DOHH2 (cell line): ENCODE measurements around the gene TANC1.

Experiments
- H3F3A ChIP-seq: fragments of 200-600 bp; sonication (generic), shearing (Covaris generic); 2 replicates; pipeline ENCODE4 v1.6.0; 2016; ENCODE audit warnings: antibody characterized with exemption, mild to moderate bottlenecking; ENCODE audit not compliant: control insufficient read depth, insufficient read depth
- H3K27ac ChIP-seq: fragments of 200-600 bp; sonication (generic); 2 replicates; pipeline ENCODE4 v1.5.1; 2014; ENCODE audit warnings: low read depth, mild to moderate bottlenecking, low read length, moderate library complexity
- H3K27me3 ChIP-seq: fragments of 200-600 bp; sonication (generic); 2 replicates; pipeline ENCODE4 v1.6.1; 2014; ENCODE audit warnings: mild to moderate bottlenecking, low read length, mixed read lengths; ENCODE audit not compliant: control insufficient read depth
- H3K36me3 ChIP-seq: fragments of 200-600 bp; sonication (generic); 2 replicates; pipeline ENCODE4 v1.6.1; 2014; ENCODE audit warnings: mild to moderate bottlenecking, low read length, moderate library complexity, mixed read lengths; ENCODE audit not compliant: control insufficient read depth
- H3K4me1 ChIP-seq: fragments of 200-600 bp; sonication (generic); 2 replicates; pipeline ENCODE4 v1.6.1; 2014; ENCODE audit warnings: mild to moderate bottlenecking, low read length, mixed read lengths; ENCODE audit not compliant: control insufficient read depth
- H3K4me2 ChIP-seq: fragments of 200-600 bp; sonication (generic); 2 replicates; pipeline ENCODE4 v1.6.0; 2014; ENCODE audit warnings: mild to moderate bottlenecking, low read length, moderate library complexity
- H3K4me3 ChIP-seq: fragments of 200-600 bp; sonication (generic); 2 replicates; pipeline ENCODE4 v1.5.1; 2014; ENCODE audit warnings: mild to moderate bottlenecking, low read length, mixed read lengths
- H3K79me2 ChIP-seq: fragments of 200-600 bp; sonication (generic); 2 replicates; pipeline ENCODE4 v1.6.1; 2014; ENCODE audit warnings: mild to moderate bottlenecking, low read length, mixed read lengths; ENCODE audit not compliant: control insufficient read depth
- H3K9me2 ChIP-seq: fragments of 200-600 bp; sonication (generic); replicated peaks from 2 replicates; pipeline ENCODE4 v1.6.1; 2014; ENCODE audit warnings: mild to moderate bottlenecking, low read length, mixed read lengths; ENCODE audit not compliant: control insufficient read depth
- H3K9me3 ChIP-seq: fragments of 200-600 bp; sonication (generic); 2 replicates; pipeline ENCODE4 v1.6.1; 2014; ENCODE audit warnings: antibody characterized with exemption, low read length, mixed read lengths; ENCODE audit not compliant: control insufficient read depth, insufficient read depth
- H4K20me1 ChIP-seq: fragments of 200-600 bp; sonication (generic); 2 replicates; pipeline ENCODE4 v1.6.0; 2014; ENCODE audit warnings: low read depth, mild to moderate bottlenecking, antibody characterized with exemption, low read length, moderate library complexity; ENCODE audit not compliant: control insufficient read depth, insufficient read depth
- CTCF ChIP-seq: fragments of 200-600 bp; sonication (generic); IDR thresholded peaks from one replicate; pipeline ENCODE4 v1.5.1; 2014; ENCODE audit warnings: antibody characterized with exemption, mild to moderate bottlenecking, low read depth, low read length; ENCODE audit not compliant: poor library complexity, severe bottlenecking
- EZH2phosphoT487 ChIP-seq: fragments of 200-600 bp; sonication (generic); IDR thresholded peaks from 2 replicates; pipeline ENCODE4 v1.6.1; 2017; ENCODE audit warnings: borderline replicate concordance, mild to moderate bottlenecking, antibody characterized with exemption, low read length, moderate library complexity, mixed read lengths

Gene TANC1

DNA sequence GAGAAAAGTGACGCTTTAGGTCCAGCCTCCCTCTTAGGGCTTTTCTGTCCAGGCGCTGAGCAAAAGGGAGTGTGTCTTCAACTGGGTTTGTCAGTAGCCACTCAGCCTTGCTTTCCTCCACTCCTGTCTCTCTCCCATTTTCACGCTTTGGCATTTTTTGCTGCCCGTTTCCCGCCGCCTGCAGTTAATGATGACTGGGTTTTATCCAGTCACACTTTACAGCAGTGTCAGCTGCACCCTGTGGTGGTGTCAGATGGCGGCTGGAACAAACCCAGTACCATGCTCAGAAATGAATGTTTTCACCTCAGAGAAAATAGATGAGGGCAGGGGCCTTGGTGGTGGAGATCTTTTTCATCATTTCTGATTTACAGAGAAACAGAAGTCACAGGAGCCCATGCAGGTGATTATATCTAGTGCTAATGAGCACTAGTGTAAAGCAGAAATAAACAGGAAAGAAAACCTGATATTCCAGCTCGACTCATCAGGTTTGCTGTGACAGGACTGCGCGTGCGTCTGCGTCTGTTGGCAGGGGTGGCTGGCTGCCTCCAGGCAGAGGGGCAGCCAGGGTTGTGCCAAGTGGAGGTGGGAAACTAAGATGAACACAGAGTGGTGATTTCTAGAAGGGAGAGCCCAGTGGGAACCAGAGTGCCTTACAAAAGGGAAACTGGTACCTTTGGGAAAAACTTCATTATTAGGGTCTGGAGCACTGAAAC is 139.9 kb downstream of the TANC1 start:
- H3K36me3 ChIP-seq: no peaks in the 10 kb centered on the region
- H3K27ac ChIP-seq: no peak overlapping the region
- H3F3A ChIP-seq: no peaks in the 10 kb centered on the region
- H4K20me1 ChIP-seq: no peaks in the 10 kb centered on the region
- no peak overlapping the region for H3K4me2 ChIP-seq
- H3K4me3 ChIP-seq: no peak overlapping the region
- no peaks in the 10 kb centered on the region for H3K4me1 ChIP-seq
- H3K9me2 ChIP-seq: no peaks in the 10 kb centered on the region
- peaks cover 3% of the 10 kb centered on the region for H3K27me3 ChIP-seq
- H3K9me3 ChIP-seq: no peaks in the 10 kb centered on the region
- H3K79me2 ChIP-seq: no peaks in the 10 kb centered on the region
- TF ChIP-seq CTCF (no peak), EZH2phosphoT487 (no peak)

DNA sequence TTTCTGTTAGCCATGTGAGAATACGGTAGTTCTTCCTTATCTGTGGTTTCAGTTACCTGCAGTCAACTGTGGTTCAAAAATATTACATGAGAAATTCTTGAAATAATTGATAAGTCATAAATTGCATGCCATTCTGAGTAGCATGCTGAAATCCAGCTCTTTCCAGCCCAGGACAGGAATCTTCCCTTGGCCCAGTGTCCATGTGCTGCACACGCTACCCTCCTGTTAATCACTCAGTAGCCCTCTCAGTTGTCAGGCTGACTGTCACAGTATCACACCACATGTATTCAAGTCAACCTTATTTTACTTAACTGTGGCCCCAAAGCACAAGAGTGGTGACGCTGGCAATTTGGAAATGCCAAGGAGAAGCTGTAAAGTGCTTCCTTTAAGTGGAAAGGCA is 141.1 kb downstream of the TANC1 start:
- Histone ChIP-seq H3K4me3 (no peak overlapping the region), H3K27me3 (peaks cover 3% of the 10 kb centered on the region), H3K9me2 (no peaks in the 10 kb centered on the region), H3K36me3 (no peaks in the 10 kb centered on the region), H3K4me1 (no peaks in the 10 kb centered on the region), H3K9me3 (no peaks in the 10 kb centered on the region), H3K27ac (no peak overlapping the region), H3K4me2 (no peak overlapping the region), H4K20me1 (no peaks in the 10 kb centered on the region), H3F3A (no peaks in the 10 kb centered on the region), H3K79me2 (no peaks in the 10 kb centered on the region)
- TF ChIP-seq CTCF (no peak), EZH2phosphoT487 (no peak)

DNA sequence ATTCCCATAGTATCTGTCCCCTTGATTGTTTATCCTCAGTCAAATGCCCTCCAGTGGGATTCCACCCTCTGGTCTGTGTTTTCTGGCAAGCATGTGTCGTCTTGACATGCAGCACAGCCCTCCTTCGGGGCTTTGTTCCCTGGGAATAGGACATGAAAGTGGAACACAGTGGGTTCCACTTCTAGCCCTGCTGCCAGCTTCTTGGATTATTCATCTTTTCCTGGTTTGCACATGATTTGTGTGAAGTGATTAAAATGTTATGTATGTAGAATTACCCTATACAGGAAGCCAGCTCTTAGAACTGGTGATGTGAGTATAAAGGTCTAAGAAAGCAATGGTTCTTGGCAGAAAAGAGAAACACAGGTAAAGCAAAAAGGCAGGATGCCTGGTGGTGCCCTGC is 142.3 kb downstream of the TANC1 start:
- no peaks in the 10 kb centered on the region for H3K79me2 ChIP-seq
- no peak overlapping the region for H3K4me2 ChIP-seq
- H3K4me3 ChIP-seq: no peak overlapping the region
- H3K27me3 ChIP-seq: peaks cover 3% of the 10 kb centered on the region
- TF ChIP-seq CTCF: no peak
- TF ChIP-seq EZH2phosphoT487: no peak
- no peaks in the 10 kb centered on the region for H3K4me1 ChIP-seq
- H3K9me2 ChIP-seq: no peaks in the 10 kb centered on the region
- no peaks in the 10 kb centered on the region for H3K36me3 ChIP-seq
- no peaks in the 10 kb centered on the region for H3F3A ChIP-seq
- H4K20me1 ChIP-seq: no peaks in the 10 kb centered on the region
- H3K27ac ChIP-seq: no peak overlapping the region
- no peaks in the 10 kb centered on the region for H3K9me3 ChIP-seq
